HepG2 (cell line): ENCODE measurements around the gene HAUS5. TPM values are rescaled to one million over a fixed set of nuclear protein-coding genes. Genes with fewer than 3 reads are reported as not detected.
A peak's percentile ranks its signal among the peaks of the same experiment; 100 is the strongest.

Source experiments
- RBAK ChIP-seq: sonication (generic); formaldehyde crosslinking; IDR thresholded peaks from 2 replicates; pipeline ENCODE4 v1.5.1; 2020; ENCODE audit warnings: mild to moderate bottlenecking, missing genetic modification reagents
- ZBTB40 ChIP-seq, 2 experiments: fragments of 450-650 bp in 1 of 2; sonication (generic) in 1 of 2; formaldehyde crosslinking in 1 of 2; IDR thresholded peaks; 2 replicates each; pipeline versions ENCODE4 v1.6.1 to v1.8.0; 2016 to 2022; ENCODE audit warnings: antibody characterized with exemption in 1 of 2, mild to moderate bottlenecking in 1 of 2, missing genetic modification reagents in 1 of 2
- ZBTB43 ChIP-seq: sonication (generic); formaldehyde crosslinking; conservative IDR thresholded peaks from 2 replicates; pipeline ENCODE4 v1.4.0; 2020; ENCODE audit warnings: missing genetic modification reagents
- ZNF264 ChIP-seq: sonication (generic); formaldehyde crosslinking; IDR thresholded peaks from 2 replicates; pipeline ENCODE4 v1.4.0; 2020; ENCODE audit warnings: missing genetic modification reagents
- ZNF563 ChIP-seq: sonication (generic); formaldehyde crosslinking; IDR thresholded peaks from 2 replicates; pipeline ENCODE4 v1.8.0; 2022; ENCODE audit warnings: mild to moderate bottlenecking, moderate library complexity, missing genetic modification reagents
- polyA plus RNA-seq, 8 experiments: library from polyadenylated mRNA; depleted of rRNA in 3 of 8; stranded (reverse) in 7 of 8; unstranded in 1 of 8; fragments of >200 nt; fragmentation: Illumina TruSeq in 4 of 8; extraction: Trizol in 4 of 8; gene quantifications; 2 replicates each; pipeline versions ENCODE4 v1.2.1 to v1.2.3, GENCODE V29; 2011 to 2016; ENCODE audit warnings: low read depth in 4 of 8, missing spikeins in 1 of 8, mixed read lengths in 1 of 8; ENCODE audit not compliant: insufficient read depth in 1 of 8
- total RNA-seq, 5 experiments: library from RNA; depleted of rRNA; stranded (reverse); fragments of >200 nt; fragmentation: Illumina TruSeq; extraction: Trizol; gene quantifications; 2 replicates each; pipeline ENCODE4 v1.2.3, GENCODE V29; 2016; ENCODE audit warnings: low read depth in 1 of 5
- TF ChIP-seq, protein P1 (sequence below): sonication (generic); formaldehyde crosslinking; IDR thresholded peaks from 2 replicates; pipeline ENCODE4 v1.4.0; 2020; ENCODE audit warnings: missing genetic modification reagents
- TF ChIP-seq, protein P2 (sequence below): sonication (generic); formaldehyde crosslinking; IDR thresholded peaks from 2 replicates; pipeline ENCODE4 v1.5.1; 2020; ENCODE audit warnings: missing genetic modification reagents, mild to moderate bottlenecking, borderline replicate concordance

The HAUS5 gene
- total and polyA plus RNA-seq, 2 of the 13 experiments (the other 11 are each of a cell fraction or from before 2014, with no cell fraction given): 10.3 to 17.7 TPM

DNA sequence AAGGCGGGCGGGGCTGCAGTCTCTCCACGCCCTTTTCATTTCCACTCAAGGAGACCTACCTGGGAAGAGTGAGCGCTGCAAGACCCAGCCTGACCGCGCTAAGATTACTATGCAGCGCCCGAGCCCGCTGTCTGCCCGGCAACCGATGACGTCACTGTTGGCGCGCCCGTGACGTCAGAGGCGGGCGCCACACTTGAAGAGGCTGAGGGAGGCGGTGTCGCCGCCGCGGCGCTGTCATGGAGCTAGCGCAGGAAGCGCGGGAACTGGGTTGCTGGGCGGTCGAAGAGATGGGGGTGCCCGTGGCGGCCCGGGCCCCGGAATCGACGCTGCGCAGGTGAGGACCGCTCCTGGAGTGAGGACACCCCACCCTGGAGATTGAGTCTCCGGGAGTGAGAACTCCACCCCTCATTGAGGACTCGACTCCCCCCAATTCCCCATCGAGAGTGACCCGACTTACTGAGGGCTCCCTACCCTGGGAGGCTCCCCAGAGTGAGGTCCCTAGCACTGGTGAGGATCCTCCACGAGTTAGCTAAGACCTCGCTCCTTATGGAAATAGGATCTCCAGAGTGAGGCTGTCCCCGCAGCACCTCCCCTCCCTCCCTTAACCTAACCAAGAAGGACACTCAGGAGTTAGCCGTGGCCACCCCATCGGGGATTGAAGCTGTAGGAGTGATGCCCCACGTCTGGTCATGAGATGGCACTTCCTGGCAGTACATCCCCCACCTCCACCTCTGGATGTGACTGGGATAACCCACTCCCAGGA is at the start of gene HAUS5 (continued):
- TF ChIP-seq ZBTB40 (IDR thresholded peaks at IDR 0.05) (no peak), ZBTB40 (CRISPR knock-in tag; IDR thresholded peaks at IDR 0.05) (no peak), RBAK (CRISPR knock-in tag) (no peak), ZNF264 (CRISPR knock-in tag) (no peak), ZBTB43 (CRISPR knock-in tag) (0 out of 2 replicates have a peak, but pooled peaks have one; percentile 51), ZNF563 (CRISPR knock-in tag) (peak; percentile 77; the same call in 1 of the 2 replicates)
- TF ChIP-seq, protein P1, sequence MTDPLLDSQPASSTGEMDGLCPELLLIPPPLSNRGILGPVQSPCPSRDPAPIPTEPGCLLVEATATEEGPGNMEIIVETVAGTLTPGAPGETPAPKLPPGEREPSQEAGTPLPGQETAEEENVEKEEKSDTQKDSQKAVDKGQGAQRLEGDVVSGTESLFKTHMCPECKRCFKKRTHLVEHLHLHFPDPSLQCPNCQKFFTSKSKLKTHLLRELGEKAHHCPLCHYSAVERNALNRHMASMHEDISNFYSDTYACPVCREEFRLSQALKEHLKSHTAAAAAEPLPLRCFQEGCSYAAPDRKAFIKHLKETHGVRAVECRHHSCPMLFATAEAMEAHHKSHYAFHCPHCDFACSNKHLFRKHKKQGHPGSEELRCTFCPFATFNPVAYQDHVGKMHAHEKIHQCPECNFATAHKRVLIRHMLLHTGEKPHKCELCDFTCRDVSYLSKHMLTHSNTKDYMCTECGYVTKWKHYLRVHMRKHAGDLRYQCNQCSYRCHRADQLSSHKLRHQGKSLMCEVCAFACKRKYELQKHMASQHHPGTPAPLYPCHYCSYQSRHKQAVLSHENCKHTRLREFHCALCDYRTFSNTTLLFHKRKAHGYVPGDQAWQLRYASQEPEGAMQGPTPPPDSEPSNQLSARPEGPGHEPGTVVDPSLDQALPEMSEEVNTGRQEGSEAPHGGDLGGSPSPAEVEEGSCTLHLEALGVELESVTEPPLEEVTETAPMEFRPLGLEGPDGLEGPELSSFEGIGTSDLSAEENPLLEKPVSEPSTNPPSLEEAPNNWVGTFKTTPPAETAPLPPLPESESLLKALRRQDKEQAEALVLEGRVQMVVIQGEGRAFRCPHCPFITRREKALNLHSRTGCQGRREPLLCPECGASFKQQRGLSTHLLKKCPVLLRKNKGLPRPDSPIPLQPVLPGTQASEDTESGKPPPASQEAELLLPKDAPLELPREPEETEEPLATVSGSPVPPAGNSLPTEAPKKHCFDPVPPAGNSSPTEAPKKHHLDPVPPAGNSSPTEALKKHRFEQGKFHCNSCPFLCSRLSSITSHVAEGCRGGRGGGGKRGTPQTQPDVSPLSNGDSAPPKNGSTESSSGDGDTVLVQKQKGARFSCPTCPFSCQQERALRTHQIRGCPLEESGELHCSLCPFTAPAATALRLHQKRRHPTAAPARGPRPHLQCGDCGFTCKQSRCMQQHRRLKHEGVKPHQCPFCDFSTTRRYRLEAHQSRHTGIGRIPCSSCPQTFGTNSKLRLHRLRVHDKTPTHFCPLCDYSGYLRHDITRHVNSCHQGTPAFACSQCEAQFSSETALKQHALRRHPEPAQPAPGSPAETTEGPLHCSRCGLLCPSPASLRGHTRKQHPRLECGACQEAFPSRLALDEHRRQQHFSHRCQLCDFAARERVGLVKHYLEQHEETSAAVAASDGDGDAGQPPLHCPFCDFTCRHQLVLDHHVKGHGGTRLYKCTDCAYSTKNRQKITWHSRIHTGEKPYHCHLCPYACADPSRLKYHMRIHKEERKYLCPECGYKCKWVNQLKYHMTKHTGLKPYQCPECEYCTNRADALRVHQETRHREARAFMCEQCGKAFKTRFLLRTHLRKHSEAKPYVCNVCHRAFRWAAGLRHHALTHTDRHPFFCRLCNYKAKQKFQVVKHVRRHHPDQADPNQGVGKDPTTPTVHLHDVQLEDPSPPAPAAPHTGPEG (CRISPR knock-in tag): no peak
- TF ChIP-seq, protein P2, sequence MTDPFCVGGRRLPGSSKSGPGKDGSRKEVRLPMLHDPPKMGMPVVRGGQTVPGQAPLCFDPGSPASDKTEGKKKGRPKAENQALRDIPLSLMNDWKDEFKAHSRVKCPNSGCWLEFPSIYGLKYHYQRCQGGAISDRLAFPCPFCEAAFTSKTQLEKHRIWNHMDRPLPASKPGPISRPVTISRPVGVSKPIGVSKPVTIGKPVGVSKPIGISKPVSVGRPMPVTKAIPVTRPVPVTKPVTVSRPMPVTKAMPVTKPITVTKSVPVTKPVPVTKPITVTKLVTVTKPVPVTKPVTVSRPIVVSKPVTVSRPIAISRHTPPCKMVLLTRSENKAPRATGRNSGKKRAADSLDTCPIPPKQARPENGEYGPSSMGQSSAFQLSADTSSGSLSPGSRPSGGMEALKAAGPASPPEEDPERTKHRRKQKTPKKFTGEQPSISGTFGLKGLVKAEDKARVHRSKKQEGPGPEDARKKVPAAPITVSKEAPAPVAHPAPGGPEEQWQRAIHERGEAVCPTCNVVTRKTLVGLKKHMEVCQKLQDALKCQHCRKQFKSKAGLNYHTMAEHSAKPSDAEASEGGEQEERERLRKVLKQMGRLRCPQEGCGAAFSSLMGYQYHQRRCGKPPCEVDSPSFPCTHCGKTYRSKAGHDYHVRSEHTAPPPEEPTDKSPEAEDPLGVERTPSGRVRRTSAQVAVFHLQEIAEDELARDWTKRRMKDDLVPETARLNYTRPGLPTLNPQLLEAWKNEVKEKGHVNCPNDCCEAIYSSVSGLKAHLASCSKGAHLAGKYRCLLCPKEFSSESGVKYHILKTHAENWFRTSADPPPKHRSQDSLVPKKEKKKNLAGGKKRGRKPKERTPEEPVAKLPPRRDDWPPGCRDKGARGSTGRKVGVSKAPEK (CRISPR knock-in tag): no peak
